SH-SY5Y (cell line): Measurements from ENCODE around the gene MBOAT2.

ENCODE experiments used
- GATA2 ChIP-seq: IDR thresholded peaks from 2 replicates; pipeline ENCODE4 v1.6.1; 2011; ENCODE audit warnings: mild to moderate bottlenecking, low read depth, low read length
- GATA3 ChIP-seq: IDR thresholded peaks from 2 replicates; pipeline ENCODE4 v1.6.1; 2011; ENCODE audit warnings: low read depth, mild to moderate bottlenecking, low read length, moderate library complexity

DNA sequence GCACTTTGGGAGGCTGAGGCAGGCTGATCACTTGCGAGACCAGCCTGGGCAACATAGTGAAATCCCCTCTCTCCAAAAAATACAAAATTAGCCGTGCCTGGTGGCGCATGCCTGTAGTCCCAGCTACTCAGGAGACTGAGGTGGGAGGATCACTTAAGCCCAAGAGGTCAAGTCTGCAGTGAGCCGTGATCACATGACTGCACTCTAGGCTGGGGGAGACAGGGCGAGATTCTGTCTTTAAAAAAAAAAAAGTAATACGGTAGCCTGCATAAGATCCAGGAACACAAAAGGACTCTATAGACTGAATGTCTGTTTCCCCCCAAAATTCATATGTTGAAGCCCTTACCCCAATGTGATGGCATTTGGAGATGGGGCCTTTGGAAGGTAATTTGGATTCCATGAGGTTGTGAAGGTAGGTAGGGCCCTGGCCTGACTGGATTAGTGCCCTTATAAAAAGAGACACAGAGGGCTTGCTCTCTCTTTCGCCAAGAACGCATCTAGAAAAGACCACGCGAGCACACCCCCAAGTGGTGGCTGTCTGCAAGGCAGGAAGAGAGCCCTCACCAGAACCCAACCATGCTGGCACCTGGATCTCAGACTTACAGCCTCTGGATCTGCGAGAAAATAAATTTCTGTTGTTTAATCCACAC is 17.0 kb downstream of the MBOAT2 start:
- TF ChIP-seq GATA3 (no peak), GATA2 (no peak)
